ENCODE data around the gene MAPK10. TPM values are rescaled to one million over a fixed set of nuclear protein-coding genes. Genes with fewer than 3 reads are reported as not detected.

Gene MAPK10
- total and polyA plus RNA-seq, 10 of the 15 experiments (the other 5 are each of a cell fraction or from before 2014, with no cell fraction given) = 1.1 to 4.2 (median 2.4) TPM

GRCh38 chr4:86096373-86096772 is 263.5 kb downstream of the MAPK10 start:
- Histone ChIP-seq H3K27me3 (replicated peaks in 1 of 2; ENCODE audit: control insufficient read depth in 2 of 2, insufficient read depth in 2 of 2, low read length in 1 of 2) (no peaks in the 10 kb centered on the region), H2AFZ (ENCODE audit: control insufficient read depth, low read depth, low read length) (no peak overlapping the region), H3K27ac (ENCODE audit: control insufficient read depth, insufficient read depth) (no peak overlapping the region), H3K4me3 (no peak overlapping the region), H3K9me3 (replicated peaks; ENCODE audit: control insufficient read depth, insufficient read depth, low read length) (no peaks in the 10 kb centered on the region), H3K79me2 (ENCODE audit: control insufficient read depth, insufficient read depth, low read length) (no peaks in the 10 kb centered on the region), H3K36me3 (ENCODE audit: control insufficient read depth in 2 of 2, insufficient read depth in 2 of 2, low read length in 1 of 2) (no peaks in the 10 kb centered on the region), H3K4me2 (ENCODE audit: control insufficient read depth, insufficient read depth) (no peak overlapping the region), H3K4me1 (ENCODE audit: control insufficient read depth, insufficient read depth, low read length) (no peaks in the 10 kb centered on the region), H3K9ac (ENCODE audit: control insufficient read depth, insufficient read depth, low read length) (no peak overlapping the region), H4K20me1 (ENCODE audit: control insufficient read depth, insufficient read depth) (no peaks in the 10 kb centered on the region)
- FAIRE-seq = no peak
- SMC1A ChIA-PET (ENCODE audit: uncharacterized antibody, unreplicated experiment) = no interaction called here
- no peak for ATAC-seq
- CTCF ChIA-PET = no interaction called here
- intact Hi-C loops (cut with micrococcal nuclease; ENCODE audit: unreplicated experiment) = no loop called here
- TF ChIP-seq IKZF1 (conservative IDR thresholded peaks at IDR 0.05) (no peak), ZBTB33 (IDR thresholded peaks at IDR 0.05) (no peak), PBX3 (IDR thresholded peaks at IDR 0.05; ENCODE audit: insufficient replicate concordance, low read depth, low read length) (no peak), CTCF (IDR thresholded peaks at IDR 0.05 in 2 of 3, conservative IDR thresholded peaks at IDR 0.05 in 1 of 3; ENCODE audit: control insufficient read depth in 2 of 3, extremely low read depth in 1 of 3, insufficient read depth in 1 of 3, low read depth in 3 of 3, low read length in 3 of 3) (no peak), MTA2 (IDR thresholded peaks at IDR 0.05; ENCODE audit: low read depth) (no peak), SMAD1 (IDR thresholded peaks at IDR 0.05; ENCODE audit: low read depth, partially characterized antibody) (no peak), MAX (IDR thresholded peaks at IDR 0.05; ENCODE audit: low read depth, low read length) (no peak)
- POLR2A ChIA-PET = no interaction called here
- no peak for DNase-seq (ENCODE audit: low read depth, low spot score)
- RAD21 ChIA-PET (ENCODE audit: unreplicated experiment) = no interaction called here
- in situ Hi-C loops (cut with MboI) = no loop called here
- 43% methylated on average over 2 of the region's 2 CpGs for WGBS (ENCODE audit: insufficient coverage, insufficient replicate concordance, low lambda C conversion rate, missing lambda C conversion rate)
- no TSS peak for BruUV-seq (replicated peaks)

Data from GM12878 (cell line).